Adrenal gland (tissue), 12 donors: Measurements from ENCODE around the gene CADM4. TPM values are rescaled to one million over a fixed set of nuclear protein-coding genes. Genes with fewer than 3 reads are reported as not detected.

Source experiments
- DNase-seq, 7 donors: peaks; one replicate each; pipeline ENCODE4 v3.0.0-alpha.2; 2019 to 2020
- H3K27ac ChIP-seq, 5 donors: fragments of 200-600 bp; sonication (generic) in 4 of 5; 1 replicate in 3 of 5; 2 replicates in 2 of 5; pipeline versions ENCODE4 v1.5.1 to v1.8.0; 2016 to 2020; ENCODE audit warnings: mild to moderate bottlenecking in 1 of 5
- H3K27me3 ChIP-seq: fragments of 200-600 bp; 2 replicates; pipeline ENCODE4 v1.8.0; 2021
- H3K36me3 ChIP-seq, 2 donors: fragments of 200-600 bp; replicated peaks in 1 of 2; 1 replicate in 1 of 2; 2 replicates in 1 of 2; pipeline versions ENCODE4 v1.5.1 to v1.8.0; 2018 to 2022
- H3K4me1 ChIP-seq, 2 donors: fragments of 200-600 bp; replicated peaks in 1 of 2; 1 replicate in 1 of 2; 2 replicates in 1 of 2; pipeline versions ENCODE4 v1.5.1 to v1.8.0; 2018 to 2021
- H3K4me3 ChIP-seq, 4 donors: fragments of 200-600 bp; sonication (generic) in 3 of 4; one replicate each; pipeline ENCODE4 v1.5.1; 2016 to 2018
- H3K9me3 ChIP-seq, 3 donors: fragments of 200-600 bp; sonication (generic) in 1 of 3; replicated peaks in 1 of 3; 1 replicate in 2 of 3; 2 replicates in 1 of 3; pipeline versions ENCODE4 v1.5.1 to v1.8.0; 2016 to 2021
- CTCF ChIP-seq, 6 experiments: fragments of 450-650 bp in 4 of 6; fragments of 200-600 bp in 2 of 6; sonication (generic) in 1 of 6; IDR thresholded peaks; 1 replicate in 5 of 6; 2 replicates in 1 of 6; pipeline versions ENCODE4 v1.5.1 to v1.8.0; 2016 to 2021; ENCODE audit warnings: antibody characterized with exemption in 6 of 6, mild to moderate bottlenecking in 2 of 6, moderate library complexity in 1 of 6
- POLR2A ChIP-seq, 2 donors: fragments of 450-650 bp; IDR thresholded peaks; one replicate each; pipeline ENCODE4 v1.6.1; 2017; ENCODE audit warnings: antibody characterized with exemption in 2 of 2, mild to moderate bottlenecking in 2 of 2, moderate library complexity in 1 of 2
- whole genome bisulfite sequencing, 4 donors: extraction: QIAGEN DNeasy Blood & Tissue Kit in 2 of 4; methylation state at CpG; one replicate each; pipeline versions ENCODE4 v1.1.5 to v1.1.7; 2013 to 2017; 5-methylcytosine and 5-hydroxymethylcytosine counted together
- intact Hi-C, 2 donors: fragments of 100-400 bp; cut with DNase I; formaldehyde crosslinking; loops; one replicate each; pipeline versions ENCODE4 v1.14.1 to v1.15.0; 2022 to 2023
- polyA plus RNA-seq, 3 donors: library from polyadenylated mRNA; stranded (reverse); fragments of 200-250 nt in 2 of 3; fragments of 350-450 nt in 1 of 3; fragmentation: Illumina TruSeq in 1 of 3; extraction: RNeasy Lipid Tissue Mini Kit (QIAGEN cat#74804) in 1 of 3; gene quantifications; one replicate each; pipeline ENCODE4 v1.2.3, GENCODE V29; 2013 to 2014
- total RNA-seq, 9 donors: library from RNA; depleted of rRNA in 4 of 9; stranded (reverse); fragments of >200 nt in 4 of 9; fragments of 120-200 nt in 1 of 9; fragmentation: NEBNext Ultra II Directional in 1 of 9; extraction: Animal tissue kit (Norgen Biotek cat#: 25700) in 1 of 9; gene quantifications; one replicate each; pipeline versions ENCODE4 v1.1.0 to v1.2.4, GENCODE V29; 2013 to 2023
- donor health status: healthy with polysubstance abuse.
- donor health status: Bipolar disorder and iron deficiency.
- donor health status: DM: yes; HTN: yes; CAD: no.
- donor health status: DM: no; HTN: no; CAD: no.
- donor health status: DM: no; HTN: no; CAD: no.
- donor health status: DM: yes; HTN: yes; CAD: no.

CADM4 gene
- total and polyA plus RNA-seq, 12 donors = 16.6 to 92.7 (median 40.0) TPM

GRCh38 chr19:43649514-43649913 is 9.9 kb upstream of the CADM4 start:
- 82 to 93% (median 89%) methylated on average over 2 of the region's 2 CpGs for WGBS, 4 donors
- H3K27ac ChIP-seq = no peak overlapping the region

GRCh38 chr19:43648633-43649032 is 9.0 kb upstream of the CADM4 start:
- intact Hi-C loops = no loop called here
- 91 to 97% (median 92%) methylated on average over 6 of the region's 6 CpGs for WGBS, 4 donors
- Histone ChIP-seq H3K4me1 (no peaks in the 10 kb centered on the region), H3K27me3 (no peaks in the 10 kb centered on the region), H3K4me3 (no peak overlapping the region), H3K9me3 (no peaks in the 10 kb centered on the region), H3K27ac (no peak overlapping the region), H3K36me3 (peaks cover 0 to 17% of the 10 kb centered on the region in 2 donors)
- DNase-seq = no peak
- no peak for TF ChIP-seq POLR2A (IDR thresholded peaks at IDR 0.05)
- TF ChIP-seq CTCF (IDR thresholded peaks at IDR 0.05) = no peak

More at GRCh38 chr19:43649514-43649913, 9.9 kb upstream of the CADM4 start:
- Histone ChIP-seq H3K4me3 (no peak overlapping the region), H3K27me3 (no peaks in the 10 kb centered on the region), H3K36me3 (peaks cover 0 to 17% of the 10 kb centered on the region in 2 donors), H3K9me3 (no peaks in the 10 kb centered on the region), H3K4me1 (no peaks in the 10 kb centered on the region)
- no peak for DNase-seq
- TF ChIP-seq POLR2A (IDR thresholded peaks at IDR 0.05) (no peak), CTCF (IDR thresholded peaks at IDR 0.05) (no peak)
- intact Hi-C loops = no loop called here

- Histone ChIP-seq H3K27me3 (no peaks in the 10 kb centered on the region), H3K4me1 (peaks cover 4 to 7% of the 10 kb centered on the region in 2 donors), H3K4me3 (no peak overlapping the region), H3K27ac (no peak overlapping the region), H3K9me3 (no peaks in the 10 kb centered on the region), H3K36me3 (peaks cover 0 to 10% of the 10 kb centered on the region in 2 donors)
- 81 to 89% (median 88%) methylated on average over 13 of the region's 13 CpGs for WGBS, 4 donors
- intact Hi-C loops = no loop called here
- TF ChIP-seq CTCF (IDR thresholded peaks at IDR 0.05) (no peak), POLR2A (IDR thresholded peaks at IDR 0.05) (no peak)
- no peak for DNase-seq
These were observed 4.5 kb upstream of the CADM4 start for GRCh38 chr19:43644181-43644580.

- H3K4me3 ChIP-seq = no peak overlapping the region
- WGBS, 4 donors = 52 to 69% (median 58%) methylated on average over 3 of the region's 3 CpGs
- no peak overlapping the region for H3K27ac ChIP-seq
- H3K4me1 ChIP-seq = peaks cover 10 to 12% of the 10 kb centered on the region in 2 donors
- no peak for DNase-seq
- H3K36me3 ChIP-seq = peaks cover 0 to 4% of the 10 kb centered on the region in 2 donors
- no peak for TF ChIP-seq CTCF (IDR thresholded peaks at IDR 0.05)
- no peak for TF ChIP-seq POLR2A (IDR thresholded peaks at IDR 0.05)
- H3K9me3 ChIP-seq = no peaks in the 10 kb centered on the region
- intact Hi-C loops = no loop called here
- H3K27me3 ChIP-seq = no peaks in the 10 kb centered on the region
These were observed 3.7 kb upstream of the CADM4 start for GRCh38 chr19:43643326-43643725.
